GM18907 (cell line): ENCODE results near the gene CYB5R4.

Experiments used
- ATAC-seq: cut with Tn5 transposase; IDR thresholded peaks from one replicate; pipeline ENCODE4 v1.9.1; 2021; ENCODE audit warnings: mild to moderate bottlenecking, moderate library complexity; ENCODE audit not compliant: unreplicated experiment

Gene CYB5R4

GRCh38 chr6:83859410-83860358 is at the start of gene CYB5R4:
CYB5R4 (plus strand) TSS chr6:83859689; CDS start chr6:83859783, 94 bp downstream.
- peak; percentile 99 for ATAC-seq

GRCh38 chr6:83812595-83812994 is 46.9 kb upstream of the CYB5R4 start:
- no peak for ATAC-seq

GRCh38 chr6:83815631-83816272 is 43.7 kb upstream of the CYB5R4 start:
- no peak for ATAC-seq

- no peak for ATAC-seq
These were observed 36.8 kb upstream of the CYB5R4 start for GRCh38 chr6:83822629-83823169.

- no peak for ATAC-seq
These were observed 35.1 kb upstream of the CYB5R4 start for GRCh38 chr6:83824388-83824801.

GRCh38 chr6:83824831-83825230 is 34.7 kb upstream of the CYB5R4 start:
- no peak for ATAC-seq

- no peak for ATAC-seq
These were observed 32.4 kb upstream of the CYB5R4 start for GRCh38 chr6:83827050-83827449.

- ATAC-seq = no peak
These were observed 20.8 kb upstream of the CYB5R4 start for GRCh38 chr6:83838727-83839126.

GRCh38 chr6:83844170-83844569 is 15.3 kb upstream of the CYB5R4 start:
- ATAC-seq = no peak

GRCh38 chr6:83846291-83846690 is 13.2 kb upstream of the CYB5R4 start:
- ATAC-seq = no peak

GRCh38 chr6:83847179-83847578 is 12.3 kb upstream of the CYB5R4 start:
- peak; percentile 95 for ATAC-seq

- no peak for ATAC-seq
These were observed 10.4 kb upstream of the CYB5R4 start for GRCh38 chr6:83849127-83849526.

GRCh38 chr6:83849610-83850009 is 9.9 kb upstream of the CYB5R4 start:
- ATAC-seq = no peak

GRCh38 chr6:83852528-83853177 is 6.8 kb upstream of the CYB5R4 start:
- ATAC-seq = no peak

- ATAC-seq = peak; percentile 63
These were observed 6.1 kb upstream of the CYB5R4 start, which contains the start of gene RIPPLY2 for GRCh38 chr6:83853178-83854000. RIPPLY2 (plus strand) TSS chr6:83853360; CDS start chr6:83853417, 57 bp downstream.

GRCh38 chr6:83854001-83854501 is 5.4 kb upstream of the CYB5R4 start:
- no peak for ATAC-seq

- no peak for ATAC-seq
These were observed 4.7 kb upstream of the CYB5R4 start for GRCh38 chr6:83854766-83855165.

- ATAC-seq = no peak
These were observed 868 bp downstream of the CYB5R4 start for GRCh38 chr6:83860359-83860755.

GRCh38 chr6:83860782-83861495 is 1.4 kb downstream of the CYB5R4 start:
- ATAC-seq = no peak
